Raji (cell line): Measurements from ENCODE around the gene ZNF771.

ENCODE experiments used
- POLR2A ChIP-seq: IDR thresholded peaks from 2 replicates; pipeline ENCODE4 v1.6.1; 2011; ENCODE audit warnings: low read depth, low read length, control low read depth; ENCODE audit not compliant: insufficient read depth

The ZNF771 gene

GRCh38 chr16:30458561-30459394 lies 51.4 kb downstream of the ZNF771 start:
- TF ChIP-seq POLR2A = no peak

GRCh38 chr16:30459456-30459855 lies 52.0 kb downstream of the ZNF771 start:
- TF ChIP-seq POLR2A = no peak

GRCh38 chr16:30464078-30464477 lies 56.7 kb downstream of the ZNF771 start:
- no peak for TF ChIP-seq POLR2A
